GM21360 (cell line): ENCODE measurements around the gene ZNF860.
"Not testable (repeated sequence)": the region's sequence is repeated elsewhere in the genome, so short reads cannot be mapped to it uniquely, and the experiment has no call there.

Experiments
- ATAC-seq: cut with Tn5 transposase; IDR thresholded peaks from one replicate; pipeline ENCODE4 v1.9.1; 2021; ENCODE audit warnings: mild to moderate bottlenecking, moderate library complexity; ENCODE audit not compliant: unreplicated experiment

Gene ZNF860

GRCh38 chr3:31960793-31961431, 20.6 kb upstream of the ZNF860 start:
- no peak for ATAC-seq

- no peak for ATAC-seq
These were observed 18.7 kb upstream of the ZNF860 start for GRCh38 chr3:31962801-31963205.

GRCh38 chr3:31966978-31967591, 14.5 kb upstream of the ZNF860 start:
- no peak for ATAC-seq

GRCh38 chr3:31967592-31967991, 14.0 kb upstream of the ZNF860 start:
- no peak for ATAC-seq

GRCh38 chr3:31968369-31968926, 13.1 kb upstream of the ZNF860 start:
- no peak for ATAC-seq

- ATAC-seq, result no peak
These were observed 12.6 kb upstream of the ZNF860 start for GRCh38 chr3:31968927-31969418.

- ATAC-seq, result no peak
These were observed 9.9 kb upstream of the ZNF860 start for GRCh38 chr3:31971607-31972006.

- no peak for ATAC-seq
These were observed 8.5 kb upstream of the ZNF860 start for GRCh38 chr3:31973081-31973480.

- ATAC-seq, result no peak
These were observed 7.7 kb upstream of the ZNF860 start for GRCh38 chr3:31973837-31974236.

- ATAC-seq, result no peak
These were observed 7.1 kb upstream of the ZNF860 start for GRCh38 chr3:31974471-31974870.

- no peak for ATAC-seq
These were observed 6.6 kb upstream of the ZNF860 start for GRCh38 chr3:31974964-31975363.

- no peak for ATAC-seq
These were observed 5.2 kb upstream of the ZNF860 start for GRCh38 chr3:31976302-31976701.

GRCh38 chr3:31977736-31978135, 3.8 kb upstream of the ZNF860 start:
- ATAC-seq, result no peak

- ATAC-seq, result no peak
These were observed 3.0 kb upstream of the ZNF860 start for GRCh38 chr3:31978553-31978952.

- ATAC-seq, result peak; percentile 60
These were observed 2.4 kb upstream of the ZNF860 start for GRCh38 chr3:31979001-31979697.

- ATAC-seq, result no peak
These were observed 882 bp upstream of the ZNF860 start for GRCh38 chr3:31980530-31981205.

GRCh38 chr3:31984321-31984720, 2.8 kb downstream of the ZNF860 start:
- ATAC-seq, result no peak

GRCh38 chr3:31985831-31986230, 4.3 kb downstream of the ZNF860 start:
- ATAC-seq, result no peak

GRCh38 chr3:31988271-31988670, 6.7 kb downstream of the ZNF860 start:
- ATAC-seq, result no peak

GRCh38 chr3:31992995-31993394, 11.4 kb downstream of the ZNF860 start:
- not testable (repeated sequence) for ATAC-seq

- ATAC-seq, result no peak
These were observed 12.3 kb downstream of the ZNF860 start for GRCh38 chr3:31993843-31994242.
